Thyroid gland (tissue), 4 donors: ENCODE results near the gene TBC1D16. TPM values are rescaled to one million over a fixed set of nuclear protein-coding genes. Genes with fewer than 3 reads are reported as not detected.

ENCODE experiments used
- DNase-seq, 2 donors: peaks; one replicate each; pipeline ENCODE4 v3.0.0-alpha.2; 2019
- H3K27ac ChIP-seq, 3 donors: fragments of 200-600 bp; sonication (generic); 1 replicate in 2 of 3; 2 replicates in 1 of 3; pipeline ENCODE4 v1.5.1; 2016 to 2019; ENCODE audit warnings: mild to moderate bottlenecking in 1 of 3, moderate library complexity in 1 of 3
- H3K27me3 ChIP-seq: fragments of 200-600 bp; sonication (generic); one replicate; pipeline ENCODE4 v1.5.1; 2019
- H3K36me3 ChIP-seq, 2 donors: fragments of 200-600 bp; sonication (generic); one replicate each; pipeline ENCODE4 v1.5.1; 2016 to 2019
- H3K4me1 ChIP-seq, 2 donors: fragments of 200-600 bp; sonication (generic); one replicate each; pipeline ENCODE4 v1.5.1; 2017 to 2019
- H3K4me3 ChIP-seq, 3 donors: fragments of 200-600 bp; sonication (generic); replicated peaks in 1 of 3; 1 replicate in 2 of 3; 2 replicates in 1 of 3; pipeline ENCODE4 v1.5.1; 2016; ENCODE audit warnings: mild to moderate bottlenecking in 1 of 3
- H3K9me3 ChIP-seq: fragments of 200-600 bp; sonication (generic); one replicate; pipeline ENCODE4 v1.5.1; 2017
- POLR2A ChIP-seq, 2 donors: fragments of 450-650 bp; IDR thresholded peaks; one replicate each; pipeline ENCODE4 v1.6.1; 2017; ENCODE audit warnings: antibody characterized with exemption in 2 of 2, mild to moderate bottlenecking in 2 of 2, moderate library complexity in 1 of 2
- WGBS, 2 donors: methylation state at CpG; one replicate each; pipeline ENCODE4 v1.1.5; 2017; 5-methylcytosine and 5-hydroxymethylcytosine counted together
- intact Hi-C: fragments of 100-400 bp; cut with DNase I; formaldehyde crosslinking; loops from one replicate; pipeline ENCODE4 v1.15.1; 2023
- total RNA-seq, 4 donors: library from RNA; depleted of rRNA; stranded (reverse); fragments of >200 nt; gene quantifications; one replicate each; pipeline ENCODE4 v1.2.3, GENCODE V29; 2016
- TF ChIP-seq, protein P1 (sequence below), 6 experiments: fragments of 200-600 bp in 3 of 6; fragments of 450-650 bp in 3 of 6; sonication (generic) in 3 of 6; IDR thresholded peaks; one replicate each; pipeline ENCODE4 v1.5.1; 2016 to 2019; ENCODE audit warnings: antibody characterized with exemption in 6 of 6, mild to moderate bottlenecking in 2 of 6, inconsistent platforms in 1 of 6, moderate library complexity in 1 of 6

The TBC1D16 gene
- total RNA-seq, 4 donors from 2014 or later = 25.4 to 32.2 (median 29.8) TPM

DNA sequence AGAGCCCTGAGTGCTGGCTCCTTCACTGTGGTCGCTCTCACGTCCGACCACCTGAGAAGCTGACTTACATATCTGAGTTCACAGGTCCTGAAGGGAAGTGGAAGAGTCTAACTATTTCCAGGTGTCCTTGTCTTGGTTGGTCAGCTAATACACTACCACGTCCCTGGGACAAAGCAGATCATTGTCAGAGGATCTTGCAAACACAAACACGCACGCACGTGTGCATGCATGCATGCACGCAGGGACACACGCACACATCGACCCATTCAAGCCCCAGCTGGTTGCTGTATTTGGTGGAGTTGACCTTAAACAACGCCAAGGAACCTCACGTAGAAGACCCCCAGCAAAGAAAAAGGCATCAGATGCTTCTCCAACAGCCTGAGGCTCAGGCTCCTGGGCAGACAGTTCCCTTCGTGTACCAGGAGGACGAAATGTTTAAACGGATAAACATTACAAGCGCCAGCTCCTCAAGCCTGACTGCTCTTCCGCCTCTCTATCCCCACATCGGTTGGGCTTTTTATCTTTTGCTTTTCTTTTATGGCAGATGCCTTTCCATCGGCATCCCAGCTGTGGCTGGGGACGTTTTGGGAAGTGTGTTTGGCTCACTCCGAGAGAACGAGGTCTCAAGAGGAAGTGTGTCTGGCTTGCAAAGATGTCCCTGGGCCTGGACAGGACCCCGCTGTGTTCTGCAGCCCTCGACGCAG is 95.8 kb downstream of the TBC1D16 start:
- Histone ChIP-seq H3K4me3 (no peak overlapping the region), H3K36me3 (peaks cover 14 to 24% of the 10 kb centered on the region in 2 donors), H3K4me1 (peaks cover 0 to 9% of the 10 kb centered on the region in 2 donors), H3K27ac (no peak overlapping the region), H3K27me3 (no peaks in the 10 kb centered on the region), H3K9me3 (no peaks in the 10 kb centered on the region)
- intact Hi-C loops = no loop called here
- DNase-seq = no peak
- TF ChIP-seq, protein P1, sequence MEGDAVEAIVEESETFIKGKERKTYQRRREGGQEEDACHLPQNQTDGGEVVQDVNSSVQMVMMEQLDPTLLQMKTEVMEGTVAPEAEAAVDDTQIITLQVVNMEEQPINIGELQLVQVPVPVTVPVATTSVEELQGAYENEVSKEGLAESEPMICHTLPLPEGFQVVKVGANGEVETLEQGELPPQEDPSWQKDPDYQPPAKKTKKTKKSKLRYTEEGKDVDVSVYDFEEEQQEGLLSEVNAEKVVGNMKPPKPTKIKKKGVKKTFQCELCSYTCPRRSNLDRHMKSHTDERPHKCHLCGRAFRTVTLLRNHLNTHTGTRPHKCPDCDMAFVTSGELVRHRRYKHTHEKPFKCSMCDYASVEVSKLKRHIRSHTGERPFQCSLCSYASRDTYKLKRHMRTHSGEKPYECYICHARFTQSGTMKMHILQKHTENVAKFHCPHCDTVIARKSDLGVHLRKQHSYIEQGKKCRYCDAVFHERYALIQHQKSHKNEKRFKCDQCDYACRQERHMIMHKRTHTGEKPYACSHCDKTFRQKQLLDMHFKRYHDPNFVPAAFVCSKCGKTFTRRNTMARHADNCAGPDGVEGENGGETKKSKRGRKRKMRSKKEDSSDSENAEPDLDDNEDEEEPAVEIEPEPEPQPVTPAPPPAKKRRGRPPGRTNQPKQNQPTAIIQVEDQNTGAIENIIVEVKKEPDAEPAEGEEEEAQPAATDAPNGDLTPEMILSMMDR (IDR thresholded peaks at IDR 0.05) = no peak
- TF ChIP-seq POLR2A (IDR thresholded peaks at IDR 0.05) = no peak
- 90 to 92% methylated on average over 23 to 25 of the region's 25 CpGs for WGBS, 2 donors

DNA sequence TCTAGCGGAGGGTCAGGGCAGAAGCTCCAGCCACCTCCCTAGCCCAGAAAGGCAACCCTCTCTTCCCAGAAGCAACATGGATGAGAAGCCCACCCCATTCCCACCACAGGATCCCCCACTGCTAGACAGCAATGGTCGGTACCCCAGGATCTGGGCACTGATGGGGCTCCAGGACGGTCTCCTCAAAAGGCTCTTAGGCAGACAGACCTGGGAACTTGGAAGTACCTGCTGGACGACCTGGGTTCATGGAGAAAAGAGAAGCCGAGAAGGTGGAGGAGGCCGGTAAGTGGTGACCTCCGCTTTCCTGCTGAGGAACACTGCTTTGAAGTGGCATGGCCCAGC is 96.6 kb downstream of the TBC1D16 start:
- TF ChIP-seq, protein P1 (IDR thresholded peaks at IDR 0.05) = no peak
- no peak for TF ChIP-seq POLR2A (IDR thresholded peaks at IDR 0.05)
- H3K9me3 ChIP-seq = no peaks in the 10 kb centered on the region
- 97 to 99% methylated on average over 5 to 7 of the region's 7 CpGs for WGBS, 2 donors
- no peak overlapping the region for H3K27ac ChIP-seq
- H3K4me3 ChIP-seq = no peak overlapping the region
- no peaks in the 10 kb centered on the region for H3K27me3 ChIP-seq
- peaks cover 0 to 9% of the 10 kb centered on the region in 2 donors for H3K4me1 ChIP-seq
- peaks cover 8 to 21% of the 10 kb centered on the region in 2 donors for H3K36me3 ChIP-seq
- no peak for DNase-seq
- intact Hi-C loops = no loop called here

DNA sequence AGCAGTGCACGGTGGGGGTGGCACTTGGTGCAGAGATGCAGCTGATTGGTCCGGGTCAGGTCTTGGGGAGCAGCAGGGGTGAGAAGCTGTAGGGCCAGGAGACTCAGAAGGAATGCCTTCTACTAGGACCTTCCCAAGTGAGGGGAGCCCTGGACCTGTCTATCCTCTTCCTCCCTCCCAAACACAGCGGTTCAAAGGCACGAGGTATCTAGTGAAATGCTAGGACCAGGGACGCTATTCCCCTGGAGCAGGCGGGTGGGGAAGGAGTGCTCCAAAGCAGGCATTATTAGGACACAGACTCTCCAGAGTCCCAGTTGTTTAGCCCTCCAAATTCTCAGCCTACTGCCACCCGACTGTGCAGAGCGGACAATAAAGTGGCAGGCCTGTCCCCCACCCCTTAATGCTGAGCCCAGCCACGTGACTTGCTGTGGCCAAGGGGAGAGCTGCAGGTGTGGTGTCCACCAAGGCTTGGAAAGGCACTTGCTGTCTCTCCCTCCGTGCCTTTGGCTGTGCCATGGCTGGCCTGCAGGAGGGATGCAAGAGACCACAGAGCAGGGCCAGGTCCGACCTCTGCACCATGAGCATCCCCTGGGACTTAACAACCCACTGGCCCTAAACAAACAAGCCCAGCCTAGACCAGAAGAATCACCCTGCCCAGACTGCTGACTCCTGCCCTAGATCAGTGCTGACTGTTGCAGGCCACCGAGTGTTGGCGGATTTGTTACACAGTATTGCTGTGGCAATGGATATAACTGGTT is 97.2 kb downstream of the TBC1D16 start:
- no peak overlapping the region for H3K4me3 ChIP-seq
- H3K4me1 ChIP-seq = peaks cover 0 to 13% of the 10 kb centered on the region in 2 donors

DNA sequence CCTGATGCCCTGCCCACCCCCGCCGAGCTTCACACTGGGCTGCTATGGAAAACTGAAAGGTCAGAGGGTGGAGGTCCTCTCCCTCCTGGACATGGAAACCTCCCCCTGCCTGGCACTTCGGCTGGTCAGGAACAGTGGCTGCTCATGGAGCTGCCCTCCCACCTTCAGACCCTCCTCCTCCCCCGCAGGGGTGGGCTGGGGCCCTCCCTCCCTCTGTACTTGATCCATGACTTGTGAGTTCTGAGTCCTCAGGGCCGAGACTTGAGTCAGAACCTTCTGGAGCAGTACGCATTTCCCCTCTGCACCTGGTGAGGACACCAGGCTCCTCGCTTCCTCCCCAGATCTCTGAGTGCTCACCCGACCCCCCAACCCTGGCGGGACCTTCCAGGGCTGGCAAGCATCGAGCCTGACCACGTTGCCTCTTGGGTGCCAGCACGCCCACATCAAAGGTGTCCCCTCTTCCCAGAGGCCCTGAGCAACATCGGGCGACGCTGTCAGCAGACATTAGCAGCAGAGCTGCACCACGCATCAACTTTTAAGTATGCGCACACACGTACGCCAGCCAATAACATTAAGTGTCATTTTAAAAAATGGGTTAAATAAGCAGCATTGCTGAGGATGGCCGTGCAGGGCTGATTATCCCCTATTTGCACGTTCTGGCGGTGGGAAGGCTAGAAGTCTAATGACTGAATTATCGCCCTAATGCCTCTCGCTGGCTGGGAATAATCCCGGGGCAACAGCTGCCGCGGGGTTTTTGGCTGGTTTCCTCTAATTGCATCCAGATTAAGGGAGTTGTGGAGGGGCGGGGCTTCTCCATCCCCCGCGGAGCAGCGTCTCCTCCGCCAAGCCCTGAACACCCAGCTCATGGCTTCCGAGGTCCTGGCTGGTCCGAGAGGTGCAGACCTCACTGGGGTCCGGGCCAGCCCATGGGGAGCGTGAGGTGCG is 98.0 kb downstream of the TBC1D16 start:
- Histone ChIP-seq H3K4me3 (no peak overlapping the region), H3K27ac (no peak overlapping the region), H3K36me3 (peaks cover 4 to 15% of the 10 kb centered on the region in 2 donors), H3K9me3 (no peaks in the 10 kb centered on the region), H3K27me3 (no peaks in the 10 kb centered on the region), H3K4me1 (peaks cover 0 to 8% of the 10 kb centered on the region in 2 donors)
- DNase-seq = no peak
- WGBS, 2 donors = 66 to 72% methylated on average over 24 to 27 of the region's 37 CpGs
- intact Hi-C loops = no loop called here
- TF ChIP-seq POLR2A (IDR thresholded peaks at IDR 0.05) = no peak
- TF ChIP-seq, protein P1 (IDR thresholded peaks at IDR 0.05) = no peak

More for the DNA sequence above, 97.2 kb downstream of the TBC1D16 start:
- WGBS, 2 donors = 84 to 90% methylated on average over 7 to 11 of the region's 13 CpGs
- no peaks in the 10 kb centered on the region for H3K27me3 ChIP-seq
- no peak for TF ChIP-seq POLR2A (IDR thresholded peaks at IDR 0.05)
- TF ChIP-seq, protein P1 (IDR thresholded peaks at IDR 0.05) = no peak
- H3K27ac ChIP-seq = no peak overlapping the region
- intact Hi-C loops = no loop called here
- DNase-seq = no peak
- H3K9me3 ChIP-seq = no peaks in the 10 kb centered on the region
- H3K36me3 ChIP-seq = peaks cover 4 to 21% of the 10 kb centered on the region in 2 donors
